ENCODE data around the gene SP2. TPM values are rescaled to one million over a fixed set of nuclear protein-coding genes. Genes with fewer than 3 reads are reported as not detected.

SP2 gene
- total RNA-seq, 2 donors from 2014 or later: 12.8 to 13.4 TPM

- DNase-seq: no peak
- peaks cover 5% of the 10 kb centered on the region for H3K4me1 Mint-ChIP-seq
- Histone ChIP-seq H3K4me3 (ENCODE audit: low read length) (no peak overlapping the region), H3K9me3 (ENCODE audit: control insufficient read depth, low read length) (no peaks in the 10 kb centered on the region), H3K9ac (ENCODE audit: extremely low read depth, low read length, poor library complexity, severe bottlenecking) (no peak overlapping the region), H3K36me3 (ENCODE audit: control insufficient read depth, insufficient read depth, low read length) (peaks cover 14% of the 10 kb centered on the region), H3K4me1 (ENCODE audit: control insufficient read depth, insufficient read depth, low read length) (no peaks in the 10 kb centered on the region), H3K27me3 (ENCODE audit: control insufficient read depth, insufficient read depth, low read length, poor library complexity, severe bottlenecking) (no peaks in the 10 kb centered on the region), H3K27ac (ENCODE audit: low read depth, low read length) (no peak overlapping the region)
- H3K27ac Mint-ChIP-seq: peak overlapping the region; percentile 12
- no peaks in the 10 kb centered on the region for H3K9me3 Mint-ChIP-seq
- TF ChIP-seq, protein P1, sequence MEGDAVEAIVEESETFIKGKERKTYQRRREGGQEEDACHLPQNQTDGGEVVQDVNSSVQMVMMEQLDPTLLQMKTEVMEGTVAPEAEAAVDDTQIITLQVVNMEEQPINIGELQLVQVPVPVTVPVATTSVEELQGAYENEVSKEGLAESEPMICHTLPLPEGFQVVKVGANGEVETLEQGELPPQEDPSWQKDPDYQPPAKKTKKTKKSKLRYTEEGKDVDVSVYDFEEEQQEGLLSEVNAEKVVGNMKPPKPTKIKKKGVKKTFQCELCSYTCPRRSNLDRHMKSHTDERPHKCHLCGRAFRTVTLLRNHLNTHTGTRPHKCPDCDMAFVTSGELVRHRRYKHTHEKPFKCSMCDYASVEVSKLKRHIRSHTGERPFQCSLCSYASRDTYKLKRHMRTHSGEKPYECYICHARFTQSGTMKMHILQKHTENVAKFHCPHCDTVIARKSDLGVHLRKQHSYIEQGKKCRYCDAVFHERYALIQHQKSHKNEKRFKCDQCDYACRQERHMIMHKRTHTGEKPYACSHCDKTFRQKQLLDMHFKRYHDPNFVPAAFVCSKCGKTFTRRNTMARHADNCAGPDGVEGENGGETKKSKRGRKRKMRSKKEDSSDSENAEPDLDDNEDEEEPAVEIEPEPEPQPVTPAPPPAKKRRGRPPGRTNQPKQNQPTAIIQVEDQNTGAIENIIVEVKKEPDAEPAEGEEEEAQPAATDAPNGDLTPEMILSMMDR (conservative IDR thresholded peaks at IDR 0.05): no peak
- no peaks in the 10 kb centered on the region for H3K27me3 Mint-ChIP-seq (ENCODE audit: insufficient read depth)
- no peak overlapping the region for H3K4me3 Mint-ChIP-seq
- peaks cover 1% of the 10 kb centered on the region for H3K36me3 Mint-ChIP-seq (ENCODE audit: low read depth)
- WGBS, 2 experiments (ENCODE audit: insufficient coverage in 1 of 2, insufficient read length in 1 of 2): 77 to 100% methylated on average over 2 to 5 of the region's 5 CpGs
Observed at GRCh38 chr17:47948706-47949196, 52.7 kb downstream of the SP2 start.

DNA sequence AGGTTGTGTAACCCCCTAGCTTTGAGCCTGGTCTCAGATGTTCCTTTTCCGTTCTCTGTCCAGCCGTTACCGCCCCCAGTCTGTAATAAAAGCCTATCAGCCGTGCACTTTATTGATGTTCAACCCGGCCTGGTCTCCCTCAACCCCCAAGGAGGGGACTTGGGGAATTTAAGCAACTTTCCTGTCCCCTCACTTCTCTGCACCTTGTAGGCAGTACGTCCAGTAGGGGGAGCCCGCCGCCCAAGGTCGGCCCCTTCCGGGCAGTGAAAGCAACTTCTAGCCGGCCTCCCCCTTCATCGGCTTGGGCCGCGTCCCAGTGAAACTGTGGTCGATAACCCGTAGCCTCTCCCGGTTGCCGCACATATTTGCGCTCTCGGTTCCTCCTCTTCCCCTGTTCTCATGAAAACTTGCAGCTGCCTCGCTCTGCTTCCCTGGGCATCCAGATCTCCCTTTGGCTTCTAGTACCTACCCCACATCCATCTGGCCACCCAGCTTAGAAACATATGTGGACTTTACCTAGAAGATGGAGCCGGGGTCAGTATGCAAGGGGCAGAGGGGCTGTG, 53.2 kb downstream of the SP2 start:
- Mint-ChIP-seq H3K4me3 (no peak overlapping the region), H3K27me3 (ENCODE audit: insufficient read depth) (no peaks in the 10 kb centered on the region), H3K27ac (peak overlapping the region; percentile 12), H3K36me3 (ENCODE audit: low read depth) (peaks cover 1% of the 10 kb centered on the region), H3K9me3 (no peaks in the 10 kb centered on the region), H3K4me1 (peaks cover 5% of the 10 kb centered on the region)
- no peak overlapping the region for H3K27ac ChIP-seq (ENCODE audit: low read depth, low read length)
- H3K4me3 ChIP-seq (ENCODE audit: low read length): peak overlapping the region; percentile 64
- TF ChIP-seq, protein P1 (conservative IDR thresholded peaks at IDR 0.05): peak; percentile 96
- H3K9ac ChIP-seq (ENCODE audit: extremely low read depth, low read length, poor library complexity, severe bottlenecking): no peak overlapping the region
- no peaks in the 10 kb centered on the region for H3K4me1 ChIP-seq (ENCODE audit: control insufficient read depth, insufficient read depth, low read length)
- H3K9me3 ChIP-seq (ENCODE audit: control insufficient read depth, low read length): no peaks in the 10 kb centered on the region
- whole genome bisulfite sequencing, 2 experiments (ENCODE audit: insufficient coverage in 1 of 2, insufficient read length in 1 of 2): 3 to 10% methylated on average over 10 to 22 of the region's 22 CpGs
- peak; percentile 99 for DNase-seq
- H3K27me3 ChIP-seq (ENCODE audit: control insufficient read depth, insufficient read depth, low read length, poor library complexity, severe bottlenecking): no peaks in the 10 kb centered on the region
- peaks cover 14% of the 10 kb centered on the region for H3K36me3 ChIP-seq (ENCODE audit: control insufficient read depth, insufficient read depth, low read length)

- Histone ChIP-seq H3K4me3 (ENCODE audit: low read length) (no peak overlapping the region), H3K27me3 (ENCODE audit: control insufficient read depth, insufficient read depth, low read length, poor library complexity, severe bottlenecking) (no peaks in the 10 kb centered on the region), H3K9ac (ENCODE audit: extremely low read depth, low read length, poor library complexity, severe bottlenecking) (no peak overlapping the region), H3K9me3 (ENCODE audit: control insufficient read depth, low read length) (no peaks in the 10 kb centered on the region), H3K4me1 (ENCODE audit: control insufficient read depth, insufficient read depth, low read length) (no peaks in the 10 kb centered on the region), H3K27ac (ENCODE audit: low read depth, low read length) (no peak overlapping the region), H3K36me3 (ENCODE audit: control insufficient read depth, insufficient read depth, low read length) (peaks cover 13% of the 10 kb centered on the region)
- no peaks in the 10 kb centered on the region for H3K9me3 Mint-ChIP-seq
- no peak overlapping the region for H3K4me3 Mint-ChIP-seq
- H3K27me3 Mint-ChIP-seq (ENCODE audit: insufficient read depth): no peaks in the 10 kb centered on the region
- no peaks in the 10 kb centered on the region for H3K36me3 Mint-ChIP-seq (ENCODE audit: low read depth)
- no peak overlapping the region for H3K27ac Mint-ChIP-seq
- TF ChIP-seq, protein P1 (conservative IDR thresholded peaks at IDR 0.05): no peak
- no peak for DNase-seq
- 84 to 94% methylated on average over 3 of the region's 3 CpGs for WGBS, 2 experiments (ENCODE audit: insufficient coverage in 1 of 2, insufficient read length in 1 of 2)
- peaks cover 5% of the 10 kb centered on the region for H3K4me1 Mint-ChIP-seq
Observed at GRCh38 chr17:47949946-47950345, 53.9 kb downstream of the SP2 start.

Measured in endodermal cell (in vitro differentiated cells).